Mesenteric fat pad (tissue), 1 donor: ENCODE measurements around the gene STAMBPL1. TPM values are rescaled to one million over a fixed set of nuclear protein-coding genes. Genes with fewer than 3 reads are reported as not detected.
"Not testable (repeated sequence)": the region's sequence is repeated elsewhere in the genome, so short reads cannot be mapped to it uniquely, and the experiment has no call there.

Experiments used
- DNase-seq: peaks from one replicate; pipeline ENCODE4 v3.0.0-alpha.2; 2020; ENCODE audit warnings: low spot score
- long read RNA-seq: library from polyadenylated mRNA; unstranded; transcript quantifications from one replicate; pipeline ENCODE4 v2.0.0, GENCODE V29; 2020
- total RNA-seq: library from RNA; stranded (reverse); fragmentation: NEBNext Ultra II Directional; extraction: Animal tissue kit (Norgen Biotek cat#: 25700); gene quantifications from one replicate; pipeline ENCODE4 v1.2.1, GENCODE V29; 2021
- donor health status: DM: yes; HTN: yes; CAD: no.

Gene STAMBPL1
- total RNA-seq, result 5.1 TPM
- long read RNA-seq, transcript STAMBPL1-203 (11 exons, 2,532 nt), result major isoform, 6 of 11 reads
- long read RNA-seq, partial matches to known transcripts, result 1 of 11 reads
- long read RNA-seq, other reads (novel, unspliced or antisense), result 4 of 11 reads

- DNase-seq, result peak; percentile 91
Measured at GRCh38 chr10:88879534-88880281, at the start of gene STAMBPL1. TSS of gene STAMBPL1 (plus strand) at chr10:88880245. CDS start at chr10:88901709, 21,464 bp downstream.

- no peak for DNase-seq
Measured at GRCh38 chr10:88830643-88831268, 49.3 kb upstream of the STAMBPL1 start.

- DNase-seq, result no peak
Measured at GRCh38 chr10:88831709-88832108, 48.3 kb upstream of the STAMBPL1 start.

- DNase-seq, result no peak
Measured at GRCh38 chr10:88832376-88832775, 47.7 kb upstream of the STAMBPL1 start.

GRCh38 chr10:88833156-88833555, 46.9 kb upstream of the STAMBPL1 start:
- no peak for DNase-seq

- no peak for DNase-seq
Measured at GRCh38 chr10:88833723-88834122, 46.3 kb upstream of the STAMBPL1 start.

GRCh38 chr10:88835096-88835909, 44.7 kb upstream of the STAMBPL1 start:
- DNase-seq, result no peak

GRCh38 chr10:88835910-88836221, 44.2 kb upstream of the STAMBPL1 start:
- DNase-seq, result no peak

- DNase-seq, result not testable (repeated sequence)
Measured at GRCh38 chr10:88837632-88838031, 42.4 kb upstream of the STAMBPL1 start.

GRCh38 chr10:88838766-88839350, 41.2 kb upstream of the STAMBPL1 start:
- no peak for DNase-seq

GRCh38 chr10:88840104-88840503, 39.9 kb upstream of the STAMBPL1 start:
- no peak for DNase-seq

GRCh38 chr10:88840881-88841280, 39.2 kb upstream of the STAMBPL1 start:
- DNase-seq, result no peak

- DNase-seq, result no peak
Measured at GRCh38 chr10:88841316-88842111, 38.5 kb upstream of the STAMBPL1 start.

- DNase-seq, result no peak
Measured at GRCh38 chr10:88843171-88843570, 36.9 kb upstream of the STAMBPL1 start.

- no peak for DNase-seq
Measured at GRCh38 chr10:88848499-88848898, 31.5 kb upstream of the STAMBPL1 start.

- DNase-seq, result no peak
Measured at GRCh38 chr10:88849234-88849633, 30.8 kb upstream of the STAMBPL1 start.

GRCh38 chr10:88850712-88851111, 29.3 kb upstream of the STAMBPL1 start:
- DNase-seq, result no peak

- no peak for DNase-seq
Measured at GRCh38 chr10:88851706-88852105, 28.3 kb upstream of the STAMBPL1 start, which contains the start of gene ANKRD22. TSS of gene ANKRD22 (minus strand) at chr10:88851844. CDS start at chr10:88851607, 237 bp downstream.

GRCh38 chr10:88852327-88852726, 27.7 kb upstream of the STAMBPL1 start:
- no peak for DNase-seq

GRCh38 chr10:88853155-88853881, 26.7 kb upstream of the STAMBPL1 start:
- no peak for DNase-seq
